Activated naive CD8-positive, alpha-beta T cell treated with anti-CD3 and anti-CD28 coated beads, Interleukin-2, amount 50 U/mL, for 24 hours (primary cell): Measurements from ENCODE around the gene TMC7.
"Not testable (repeated sequence)": the region's sequence is repeated elsewhere in the genome, so short reads cannot be mapped to it uniquely, and the experiment has no call there.

Experiments used
- ATAC-seq: fragments of 150-1000 bp; cut with Tn5 transposase; one replicate; pipeline ENCODE4 v1.10.0; 2021
- DNase-seq: peaks from one replicate; pipeline ENCODE4 v3.0.0; 2021
- H3K27ac Mint-ChIP-seq: one replicate; pipeline ENCODE4 v1.8.0; 2021; ENCODE audit warnings: mild to moderate bottlenecking, mixed read lengths
- H3K27me3 Mint-ChIP-seq: one replicate; pipeline ENCODE4 v1.8.0; 2021; ENCODE audit warnings: mixed read lengths
- H3K36me3 Mint-ChIP-seq: one replicate; pipeline ENCODE4 v1.8.0; 2021; ENCODE audit warnings: low read depth, mixed read lengths
- H3K4me1 Mint-ChIP-seq: one replicate; pipeline ENCODE4 v1.8.0; 2021; ENCODE audit warnings: mixed read lengths
- H3K4me3 Mint-ChIP-seq: one replicate; pipeline ENCODE4 v1.8.0; 2021; ENCODE audit warnings: mild to moderate bottlenecking, moderate library complexity, mixed read lengths
- H3K9me3 Mint-ChIP-seq: one replicate; pipeline ENCODE4 v1.8.0; 2021; ENCODE audit warnings: mixed read lengths

TMC7 gene

DNA sequence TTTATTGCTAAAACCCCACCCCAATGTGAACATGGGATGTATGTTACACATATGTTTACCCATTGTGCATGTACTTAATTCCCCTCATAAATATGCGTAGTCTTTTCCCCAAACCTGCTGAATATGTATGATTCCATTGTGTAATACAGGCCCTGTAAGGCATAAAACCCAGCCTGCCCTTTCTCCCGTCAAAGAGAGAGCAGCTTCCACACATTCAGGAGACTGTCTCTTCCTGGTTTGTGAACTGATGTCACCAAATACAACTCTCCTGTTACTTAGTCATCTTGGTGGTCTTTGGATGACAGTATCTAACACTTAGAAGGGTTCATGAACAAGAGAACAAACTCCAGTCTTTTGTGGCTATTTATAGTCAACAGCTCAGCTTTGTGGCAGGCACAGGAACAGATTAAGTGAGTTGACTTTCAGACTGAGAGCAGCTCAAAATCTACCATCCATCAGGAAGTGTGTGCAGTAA lies 24.7 kb upstream of the TMC7 start:
- H3K4me3 Mint-ChIP-seq: no peak overlapping the region
- peaks cover 2% of the 10 kb centered on the region for H3K27me3 Mint-ChIP-seq
- H3K27ac Mint-ChIP-seq: no peak overlapping the region
- peaks cover 2% of the 10 kb centered on the region for H3K4me1 Mint-ChIP-seq
- ATAC-seq (no peak), DNase-seq (no peak)
- H3K36me3 Mint-ChIP-seq: no peaks in the 10 kb centered on the region
- H3K9me3 Mint-ChIP-seq: no peaks in the 10 kb centered on the region

DNA sequence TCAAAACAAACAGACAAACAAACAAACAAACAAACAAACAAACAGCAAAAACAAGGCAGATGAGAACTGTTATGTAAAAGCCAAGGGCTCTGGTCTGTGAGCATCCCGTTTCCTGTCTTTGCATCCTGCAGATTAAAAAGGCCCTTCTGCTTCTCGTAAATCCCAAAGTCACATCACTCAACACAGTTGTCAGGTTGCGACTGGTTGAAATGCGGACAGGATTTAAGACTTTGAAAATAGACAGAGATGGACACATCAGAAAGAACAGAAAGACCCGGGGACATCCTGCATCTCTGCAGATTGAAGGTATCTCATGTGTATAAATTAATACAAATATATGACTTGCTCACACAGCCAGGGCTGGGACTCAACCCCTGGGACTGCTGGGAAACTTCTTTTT lies 18.2 kb upstream of the TMC7 start:
- no peak for ATAC-seq
- no peak for DNase-seq
- Mint-ChIP-seq H3K36me3 (no peaks in the 10 kb centered on the region), H3K4me3 (no peak overlapping the region), H3K9me3 (no peaks in the 10 kb centered on the region), H3K27me3 (no peaks in the 10 kb centered on the region), H3K4me1 (peaks cover 8% of the 10 kb centered on the region), H3K27ac (no peak overlapping the region)

DNA sequence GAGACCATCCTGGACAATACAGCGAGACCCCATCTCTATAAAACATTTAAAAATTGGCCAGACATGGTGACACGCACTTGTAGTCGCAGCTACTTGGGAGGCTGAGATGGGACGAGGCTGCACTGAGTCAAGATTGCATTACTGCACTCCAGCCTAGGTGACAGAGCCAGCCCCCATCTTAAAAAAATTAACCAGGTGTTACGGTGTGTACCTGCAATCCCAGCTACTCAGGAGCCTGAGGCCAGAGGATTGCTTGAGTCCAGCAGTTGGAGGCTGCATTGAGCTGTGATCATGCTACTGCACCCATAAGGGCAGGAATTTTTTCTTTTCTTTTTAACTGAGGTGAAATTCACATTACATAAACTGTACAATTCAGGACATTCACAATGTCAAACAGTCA lies 16.9 kb upstream of the TMC7 start:
- Mint-ChIP-seq H3K36me3 (no peaks in the 10 kb centered on the region), H3K9me3 (no peaks in the 10 kb centered on the region), H3K27ac (no peak overlapping the region), H3K27me3 (no peaks in the 10 kb centered on the region), H3K4me3 (no peak overlapping the region), H3K4me1 (peaks cover 8% of the 10 kb centered on the region)
- DNase-seq (no peak), ATAC-seq (no peak)

DNA sequence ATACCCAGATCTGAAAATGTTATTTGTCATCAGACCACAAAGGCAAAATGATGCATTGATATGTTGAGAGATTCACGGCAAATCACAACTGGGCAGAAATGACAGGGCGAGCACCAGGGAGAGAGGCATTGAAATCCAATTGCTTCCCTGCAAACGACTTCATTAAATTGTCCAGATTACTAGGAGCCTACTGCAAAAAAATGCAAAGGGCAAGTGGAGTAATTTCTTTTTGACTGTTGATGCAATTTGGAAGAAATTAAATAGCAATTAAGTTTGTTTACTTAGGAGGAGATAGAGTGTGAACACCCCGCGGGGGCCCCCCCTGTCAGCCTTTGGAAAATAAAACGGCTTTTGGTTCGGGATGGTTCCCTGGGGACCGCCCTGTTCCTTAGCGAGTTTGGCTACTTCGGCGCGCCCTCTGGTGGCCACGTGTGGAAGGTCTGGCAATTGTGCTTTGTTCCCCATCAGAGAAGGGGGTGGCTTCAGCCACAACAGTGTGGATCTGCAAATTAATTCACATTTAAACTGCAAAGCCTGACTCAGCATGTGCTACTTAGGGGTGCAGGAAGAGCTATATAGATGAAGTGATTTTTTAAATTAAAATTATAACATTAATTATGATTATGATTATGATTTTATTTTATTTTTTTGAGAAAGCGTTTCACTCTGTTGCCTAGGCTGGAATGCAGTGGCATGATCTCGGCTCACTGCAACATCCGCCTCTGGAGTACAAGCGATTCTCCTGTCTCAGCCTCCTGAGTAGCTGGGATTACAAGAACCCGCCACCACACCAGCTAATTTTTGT lies 14.5 kb upstream of the TMC7 start:
- H3K4me3 Mint-ChIP-seq: peak overlapping the region; percentile 42

DNA sequence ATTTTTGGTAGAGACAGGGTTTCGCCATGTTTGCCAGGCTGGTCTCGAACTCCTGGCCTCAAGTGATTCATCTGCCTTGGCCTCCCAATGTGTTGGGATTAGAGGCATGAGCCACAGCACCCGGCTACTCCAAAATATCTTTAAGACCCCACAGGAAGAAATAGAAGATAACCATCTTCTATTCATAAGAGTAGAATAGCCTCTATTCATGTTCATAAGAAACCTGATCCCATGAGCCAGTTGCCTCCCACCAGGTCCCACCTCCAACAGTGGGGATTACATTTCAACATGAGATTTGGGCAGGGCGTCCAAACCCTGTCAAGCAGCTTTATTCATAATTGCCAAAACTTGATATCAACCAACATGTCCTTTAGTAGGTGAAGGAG lies 13.9 kb upstream of the TMC7 start:
- no peaks in the 10 kb centered on the region for H3K36me3 Mint-ChIP-seq
- peaks cover 8% of the 10 kb centered on the region for H3K4me1 Mint-ChIP-seq
- H3K9me3 Mint-ChIP-seq: no peaks in the 10 kb centered on the region
- DNase-seq: no peak
- no peak overlapping the region for H3K4me3 Mint-ChIP-seq
- no peak for ATAC-seq
- no peak overlapping the region for H3K27ac Mint-ChIP-seq
- H3K27me3 Mint-ChIP-seq: peaks cover 2% of the 10 kb centered on the region

More for the DNA sequence above, 14.5 kb upstream of the TMC7 start:
- Mint-ChIP-seq H3K36me3 (no peaks in the 10 kb centered on the region), H3K9me3 (no peaks in the 10 kb centered on the region), H3K27ac (no peak overlapping the region), H3K4me1 (peaks cover 8% of the 10 kb centered on the region), H3K27me3 (peaks cover 2% of the 10 kb centered on the region)
- ATAC-seq: peak; percentile 80
- peak; percentile 86 for DNase-seq

DNA sequence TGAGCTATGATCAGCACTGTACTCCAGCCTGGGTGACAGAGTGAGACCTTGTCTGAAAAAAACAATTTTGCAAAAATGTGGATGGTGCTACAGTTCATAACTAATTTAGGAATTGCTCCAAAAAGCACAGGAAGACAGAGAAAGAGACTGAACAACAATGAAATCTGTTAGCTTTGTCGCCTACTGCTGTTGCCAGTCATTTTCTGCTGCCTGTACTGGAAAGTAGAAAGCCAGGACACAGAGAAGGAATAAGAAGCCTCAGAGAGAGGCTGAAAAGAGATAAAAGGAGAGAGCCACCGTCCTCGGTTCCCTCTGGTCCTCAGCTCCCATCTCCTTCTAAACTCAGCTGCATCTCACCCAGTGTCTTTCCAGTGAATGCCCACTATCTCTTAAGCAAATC lies 8.6 kb upstream of the TMC7 start:
- no peaks in the 10 kb centered on the region for H3K9me3 Mint-ChIP-seq
- H3K36me3 Mint-ChIP-seq: no peaks in the 10 kb centered on the region
- DNase-seq (no peak), ATAC-seq (no peak)
- peaks cover 16% of the 10 kb centered on the region for H3K27me3 Mint-ChIP-seq
- H3K4me1 Mint-ChIP-seq: no peaks in the 10 kb centered on the region
- H3K4me3 Mint-ChIP-seq: no peak overlapping the region
- no peak overlapping the region for H3K27ac Mint-ChIP-seq

DNA sequence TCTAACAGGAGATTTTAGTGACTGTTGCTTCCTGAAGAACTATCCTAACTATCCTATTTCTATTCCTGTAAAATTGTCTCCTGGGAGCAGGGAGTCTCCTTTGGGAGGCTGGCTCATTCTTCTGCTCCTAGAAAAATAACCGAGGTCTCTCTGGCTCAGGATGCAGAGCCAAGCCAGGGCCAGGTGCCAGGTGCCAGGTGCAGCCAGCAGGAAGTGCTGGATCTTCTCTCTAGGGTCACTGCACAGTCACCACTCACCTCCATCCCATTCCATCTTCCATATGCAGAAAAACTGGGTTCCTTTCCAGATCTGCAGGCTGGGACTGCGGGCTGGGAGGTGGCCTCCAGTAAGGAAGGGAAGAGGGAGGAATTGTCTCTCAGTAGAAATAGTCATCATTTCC lies 3.8 kb upstream of the TMC7 start:
- ATAC-seq: no peak
- no peak for DNase-seq
- H3K27me3 Mint-ChIP-seq: peaks cover 37% of the 10 kb centered on the region
- peaks cover 2% of the 10 kb centered on the region for H3K4me1 Mint-ChIP-seq
- H3K9me3 Mint-ChIP-seq: no peaks in the 10 kb centered on the region
- no peak overlapping the region for H3K27ac Mint-ChIP-seq
- no peak overlapping the region for H3K4me3 Mint-ChIP-seq
- H3K36me3 Mint-ChIP-seq: no peaks in the 10 kb centered on the region

DNA sequence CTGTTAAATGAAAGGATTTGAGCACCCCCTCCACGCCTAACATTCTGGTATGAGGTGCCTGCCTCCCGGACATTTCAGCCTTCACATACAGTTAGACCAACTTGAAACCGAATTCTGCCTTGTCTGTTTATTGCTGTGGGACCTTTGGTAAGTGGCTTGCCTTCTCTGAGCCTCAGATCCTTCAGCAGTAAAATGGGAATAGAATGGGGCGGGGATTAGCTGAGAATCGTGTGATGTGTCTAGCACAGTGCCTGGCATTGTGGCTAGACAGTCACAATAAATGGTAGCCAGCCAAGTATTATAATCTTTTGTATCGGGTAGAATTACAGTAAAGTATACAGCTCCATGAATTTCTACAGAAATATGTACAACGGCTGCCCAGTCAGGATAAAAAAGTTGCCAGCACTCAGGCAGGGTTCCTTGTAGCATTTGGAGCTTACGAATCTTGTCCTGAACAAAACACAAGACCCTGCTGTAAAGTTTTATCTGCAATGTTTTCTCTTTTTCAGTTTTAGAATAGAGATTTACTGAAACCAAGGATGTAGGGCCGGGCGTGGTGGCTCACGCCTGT lies 786 bp downstream of the TMC7 start:
- ATAC-seq (no peak), DNase-seq (no peak)
- H3K27ac Mint-ChIP-seq: no peak overlapping the region
- no peaks in the 10 kb centered on the region for H3K36me3 Mint-ChIP-seq
- no peaks in the 10 kb centered on the region for H3K9me3 Mint-ChIP-seq
- H3K4me1 Mint-ChIP-seq: peaks cover 2% of the 10 kb centered on the region
- no peak overlapping the region for H3K4me3 Mint-ChIP-seq
- H3K27me3 Mint-ChIP-seq: peaks cover 33% of the 10 kb centered on the region

DNA sequence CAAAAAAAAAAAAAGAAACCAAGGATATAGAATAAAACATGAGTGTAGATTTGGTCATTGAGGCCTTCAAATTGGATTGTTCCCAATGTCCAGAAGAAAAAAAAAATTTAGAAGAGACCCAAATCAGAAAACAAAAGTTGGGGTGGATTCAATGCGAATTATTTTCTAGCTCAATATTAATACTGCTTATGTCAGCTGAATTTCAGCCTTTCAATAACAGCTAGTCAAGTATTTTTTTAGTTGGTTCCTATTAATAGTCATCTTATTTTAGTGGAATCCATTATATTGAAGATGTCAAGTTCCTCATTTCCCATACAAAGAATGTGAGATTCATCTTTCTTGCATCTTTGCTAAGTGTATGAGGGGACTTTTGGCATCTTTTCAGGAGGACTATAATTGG lies 1.5 kb downstream of the TMC7 start:
- not testable (repeated sequence) for DNase-seq, H3K9me3 Mint-ChIP-seq, H3K36me3 Mint-ChIP-seq, H3K4me1 Mint-ChIP-seq, H3K27ac Mint-ChIP-seq, H3K4me3 Mint-ChIP-seq, ATAC-seq
- H3K27me3 Mint-ChIP-seq: peaks cover 30% of the 10 kb centered on the region

DNA sequence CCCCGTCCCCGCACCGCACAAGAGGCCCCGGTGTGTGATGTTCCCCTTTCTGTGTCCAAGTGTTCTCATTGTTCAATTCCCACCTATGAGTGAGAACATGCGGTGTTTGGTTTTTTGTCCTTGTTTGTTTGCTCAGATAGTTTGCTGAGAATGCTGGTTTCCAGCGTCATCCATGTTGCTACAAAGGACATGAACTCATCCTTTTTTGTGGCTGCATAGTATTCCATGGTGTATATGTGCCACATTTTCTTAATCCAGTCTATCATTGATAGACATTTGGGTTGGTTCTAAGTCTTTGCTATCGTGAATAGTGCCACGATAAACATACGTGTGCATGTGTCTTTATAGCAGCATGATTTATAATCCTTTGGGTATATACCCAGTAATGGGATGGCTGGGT lies 8.0 kb downstream of the TMC7 start:
- ATAC-seq, H3K4me1 Mint-ChIP-seq, H3K4me3 Mint-ChIP-seq, H3K27ac Mint-ChIP-seq, DNase-seq, H3K9me3 Mint-ChIP-seq, H3K36me3 Mint-ChIP-seq, H3K27me3 Mint-ChIP-seq: not testable (repeated sequence)

DNA sequence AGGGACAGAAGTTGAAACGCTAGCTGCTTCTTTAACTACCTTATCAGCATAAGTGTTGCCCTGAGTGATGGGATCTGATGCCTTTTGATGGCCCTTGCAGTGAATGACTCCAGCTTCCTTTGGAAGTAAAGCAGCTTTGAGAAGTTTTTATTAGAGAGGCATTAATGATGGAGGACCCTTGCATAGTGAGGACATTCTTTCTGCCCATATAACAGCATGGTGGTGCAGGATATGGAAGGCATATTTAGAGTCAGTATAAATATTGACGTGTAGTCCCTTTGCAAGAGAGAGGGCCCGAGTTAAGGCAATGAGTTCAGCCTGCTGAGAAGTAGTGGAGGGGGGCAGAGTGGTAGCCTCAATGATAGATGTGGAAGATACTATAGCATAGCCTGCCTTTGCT lies 9.8 kb downstream of the TMC7 start:
- ATAC-seq: not testable (repeated sequence)

DNA sequence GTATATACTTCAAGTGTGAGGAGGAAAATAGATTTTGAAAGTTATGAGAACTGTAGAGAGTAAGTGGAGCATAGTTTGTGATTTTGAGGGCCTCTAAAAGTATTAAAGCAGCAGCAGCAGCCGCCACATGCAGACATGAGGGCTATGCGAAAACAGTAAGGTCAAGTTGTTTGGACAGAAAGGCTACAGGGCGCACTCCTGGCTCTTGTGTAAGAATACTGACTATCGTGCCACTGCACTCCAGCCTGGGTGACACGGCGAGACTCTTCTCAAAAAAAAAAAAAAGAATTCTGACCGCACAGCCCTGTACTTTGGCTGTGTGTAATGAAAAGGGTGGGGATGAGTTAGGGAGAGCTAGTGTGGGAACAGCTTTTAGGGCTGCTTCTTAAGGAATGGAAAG lies 10.4 kb downstream of the TMC7 start:
- H3K9me3 Mint-ChIP-seq, H3K4me1 Mint-ChIP-seq, H3K27me3 Mint-ChIP-seq, H3K36me3 Mint-ChIP-seq, H3K4me3 Mint-ChIP-seq, ATAC-seq, DNase-seq, H3K27ac Mint-ChIP-seq: not testable (repeated sequence)

More for the DNA sequence above, 9.8 kb downstream of the TMC7 start:
- not testable (repeated sequence) for H3K9me3 Mint-ChIP-seq, H3K36me3 Mint-ChIP-seq, H3K4me1 Mint-ChIP-seq, DNase-seq, H3K27me3 Mint-ChIP-seq, H3K4me3 Mint-ChIP-seq, H3K27ac Mint-ChIP-seq

DNA sequence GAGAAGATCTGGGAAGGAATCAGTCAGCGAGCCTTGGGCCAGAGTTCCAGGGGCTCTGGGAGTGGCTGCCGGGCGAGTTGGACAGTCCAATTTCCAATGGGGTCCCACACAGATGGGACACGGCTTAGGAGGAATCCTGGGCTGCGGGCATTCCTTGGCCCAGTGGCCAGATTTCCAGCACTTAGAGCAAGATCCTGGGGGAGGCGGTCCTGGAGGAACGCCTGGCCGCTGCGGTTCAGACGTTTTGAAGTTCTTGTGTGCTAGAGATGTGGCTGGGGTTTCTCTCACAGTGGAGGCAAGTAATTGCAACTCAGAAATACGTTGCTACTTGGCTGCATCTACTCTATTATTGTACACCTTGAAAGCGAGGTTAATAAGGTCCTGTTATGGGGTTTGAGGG lies 11.7 kb downstream of the TMC7 start:
- ATAC-seq, H3K9me3 Mint-ChIP-seq, H3K27me3 Mint-ChIP-seq: not testable (repeated sequence)

DNA sequence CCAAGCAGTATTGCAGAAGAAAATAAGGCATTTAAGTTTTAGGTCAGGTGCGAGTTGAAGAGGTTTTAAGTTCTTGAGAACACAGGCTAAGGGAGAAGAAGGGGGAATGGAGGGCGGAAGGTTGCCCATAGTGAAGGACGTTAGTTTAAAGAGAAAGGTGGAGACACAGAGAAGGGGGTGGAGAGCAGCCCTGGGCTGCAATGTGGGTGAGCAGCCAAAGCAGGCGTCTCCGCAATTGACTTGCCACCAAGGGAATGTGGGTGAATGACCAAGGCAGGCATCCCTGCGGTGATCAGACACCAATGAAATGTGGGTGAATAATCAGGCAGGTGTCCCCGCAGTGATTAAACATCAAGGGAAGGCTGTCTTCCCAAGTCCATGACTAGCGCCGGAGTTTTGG lies 12.8 kb downstream of the TMC7 start:
- not testable (repeated sequence) for H3K4me3 Mint-ChIP-seq, DNase-seq, H3K9me3 Mint-ChIP-seq, H3K27ac Mint-ChIP-seq, H3K27me3 Mint-ChIP-seq, H3K4me1 Mint-ChIP-seq, H3K36me3 Mint-ChIP-seq, ATAC-seq

More for the DNA sequence above, 11.7 kb downstream of the TMC7 start:
- H3K4me1 Mint-ChIP-seq, H3K36me3 Mint-ChIP-seq, H3K4me3 Mint-ChIP-seq, H3K27ac Mint-ChIP-seq, DNase-seq: not testable (repeated sequence)

DNA sequence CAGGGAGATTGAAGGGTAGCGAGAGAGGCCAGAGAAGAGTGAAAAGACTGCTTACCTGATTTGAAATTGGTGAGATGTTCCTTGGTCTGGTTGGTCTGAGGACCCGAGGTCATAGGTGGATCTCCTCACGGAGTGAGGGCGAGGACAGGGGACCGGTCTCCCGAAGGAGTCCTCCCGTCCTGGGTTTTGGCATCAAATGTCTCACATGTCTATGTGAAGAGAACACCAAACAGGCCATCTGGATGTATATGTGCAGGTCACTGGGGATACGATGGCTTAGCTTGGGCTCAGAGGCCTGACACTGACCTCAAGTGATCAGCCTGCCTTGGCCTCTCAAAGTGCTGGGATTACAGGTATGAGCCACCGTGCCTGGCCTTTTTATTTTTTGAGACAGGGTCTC lies 13.3 kb downstream of the TMC7 start:
- not testable (repeated sequence) for H3K27me3 Mint-ChIP-seq, H3K9me3 Mint-ChIP-seq, H3K27ac Mint-ChIP-seq, H3K36me3 Mint-ChIP-seq, H3K4me3 Mint-ChIP-seq, H3K4me1 Mint-ChIP-seq, DNase-seq, ATAC-seq
